ENCODE results near the gene BCKDHB. TPM values are rescaled to one million over a fixed set of nuclear protein-coding genes. Genes with fewer than 3 reads are reported as not detected.

The BCKDHB gene
- total and polyA plus RNA-seq, 2 experiments from 2014 or later, result 32.1 to 42.7 TPM

DNA sequence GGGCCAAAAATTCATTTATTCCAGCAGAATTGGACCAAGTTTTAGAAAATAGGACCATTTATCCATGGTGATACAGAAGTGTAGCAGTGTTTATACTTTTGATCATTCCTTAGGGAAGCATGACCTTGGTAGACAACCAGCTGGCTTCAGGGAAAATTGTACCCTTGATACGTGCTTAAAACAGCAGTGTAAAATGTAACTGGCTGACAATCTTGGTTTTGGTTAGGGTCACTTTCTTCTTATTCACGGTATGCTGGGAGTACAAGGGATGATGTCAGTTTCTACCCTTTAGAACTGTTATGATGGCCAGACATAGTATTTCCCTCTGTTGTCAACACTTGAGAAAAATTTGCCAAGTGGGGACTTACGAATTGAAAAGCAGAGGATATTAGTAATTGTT lies 157.1 kb downstream of the BCKDHB start (continued):
- TF ChIP-seq CTCF (conservative IDR thresholded peaks at IDR 0.05; ENCODE audit: low read depth in 2 of 2), result no peak
- no peak for TF ChIP-seq EZH2 (IDR thresholded peaks at IDR 0.05; ENCODE audit: low read depth, unreplicated experiment)
- TF ChIP-seq NANOG (IDR thresholded peaks at IDR 0.05; ENCODE audit: borderline replicate concordance), result no peak
- TF ChIP-seq POLR2AphosphoS5 (IDR thresholded peaks at IDR 0.05; ENCODE audit: low read depth), result no peak
- no peak for TF ChIP-seq ZNF114 (CRISPR knock-in tag; IDR thresholded peaks at IDR 0.05)

DNA sequence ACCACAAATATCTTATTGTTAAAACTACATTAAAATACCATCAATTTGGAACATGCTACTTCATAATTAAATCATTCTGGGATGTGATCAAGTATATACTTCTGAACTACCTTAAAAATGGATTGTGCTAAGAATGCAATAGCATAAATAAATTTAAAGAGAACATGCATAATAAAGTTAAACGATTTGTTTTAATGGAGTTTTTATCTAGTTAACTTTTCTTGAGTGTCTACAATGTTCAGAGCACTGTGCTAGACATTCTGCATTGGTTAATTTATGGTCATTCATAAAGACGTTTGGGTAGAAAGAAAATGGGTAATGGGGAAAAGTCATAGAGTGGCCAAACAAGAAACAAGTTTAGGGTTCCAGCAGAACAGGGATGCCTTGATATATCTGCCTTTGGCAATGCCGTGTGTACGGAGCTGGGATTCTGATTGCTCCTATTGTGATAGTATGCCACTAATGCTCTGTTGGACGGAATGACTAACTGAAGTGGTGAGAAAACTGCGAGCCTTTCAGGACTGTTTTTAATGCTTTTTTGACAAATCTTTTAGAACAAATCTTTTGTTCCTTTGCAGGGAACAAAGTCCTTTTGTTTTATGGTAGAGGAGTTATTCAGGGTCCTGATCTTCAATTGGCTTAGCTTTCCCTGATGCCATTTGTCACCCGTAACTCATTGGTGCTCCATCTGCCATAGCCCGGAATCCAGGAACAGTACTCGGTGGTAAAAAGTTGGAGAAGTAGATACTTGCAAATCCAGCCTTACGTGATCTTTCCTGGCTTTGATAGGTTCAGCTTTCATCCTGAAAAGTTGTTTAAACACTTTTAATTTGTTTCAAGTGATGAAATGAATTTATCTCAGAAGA lies 162.6 kb downstream of the BCKDHB start:
- Histone ChIP-seq H3K27me3 (ENCODE audit: insufficient read depth) (no peaks in the 10 kb centered on the region), H3K36me3 (ENCODE audit: insufficient read depth) (no peaks in the 10 kb centered on the region), H3K4me2 (no peak overlapping the region), H3K4me3 (no peak overlapping the region), H2AFZ (no peak overlapping the region), H3K79me2 (replicated peaks; ENCODE audit: insufficient read depth) (no peaks in the 10 kb centered on the region), H3K27ac (ENCODE audit: low read depth) (no peak overlapping the region), H3K9me2 (ENCODE audit: insufficient read depth) (no peaks in the 10 kb centered on the region), H3K4me1 (ENCODE audit: insufficient read depth) (no peaks in the 10 kb centered on the region), H3F3A (replicated peaks; ENCODE audit: low read depth) (no peaks in the 10 kb centered on the region), H4K20me1 (replicated peaks; ENCODE audit: insufficient read depth) (no peaks in the 10 kb centered on the region)
- Mint-ChIP-seq H3K27me3 (ENCODE audit: insufficient read depth, low read depth, poor library complexity) (no peaks in the 10 kb centered on the region), H3K4me3 (no peak overlapping the region), H3K4me1 (no peaks in the 10 kb centered on the region), H3K27ac (no peak overlapping the region), H3K36me3 (ENCODE audit: low read depth) (0 out of 3 replicates have a peak, but pooled peaks cover 2% of the 10 kb centered on the region), H3K9me3 (no peaks in the 10 kb centered on the region; the same call in 2 of the 3 replicates)
- ATAC-seq (no peak), DNase-seq (ENCODE audit: low spot score) (no peak)
- TF ChIP-seq EZH2 (IDR thresholded peaks at IDR 0.05; ENCODE audit: low read depth, unreplicated experiment), result no peak

DNA sequence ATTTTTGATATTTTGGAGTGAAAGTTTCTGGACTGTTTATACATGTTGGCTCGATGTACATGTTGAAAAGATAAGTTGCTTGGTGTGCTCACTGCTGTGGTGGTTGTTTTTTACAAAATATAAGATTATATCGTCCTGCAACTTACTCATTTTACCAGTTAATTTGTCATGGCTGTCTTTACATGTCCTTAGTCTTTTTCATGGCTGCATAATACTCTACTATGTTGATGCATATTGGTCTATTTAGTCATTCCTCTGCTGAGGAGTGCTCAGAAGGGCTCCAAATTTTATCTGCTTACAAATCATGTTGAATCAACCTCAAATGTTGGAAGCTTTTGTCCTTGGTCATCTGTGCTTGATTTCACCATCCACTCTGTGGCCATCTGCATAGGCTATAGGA lies 164.6 kb downstream of the BCKDHB start:
- H3F3A ChIP-seq (replicated peaks; ENCODE audit: low read depth), result no peaks in the 10 kb centered on the region
- no peak for ATAC-seq
- H4K20me1 ChIP-seq (replicated peaks; ENCODE audit: insufficient read depth), result no peaks in the 10 kb centered on the region
- H3K4me3 ChIP-seq, result no peak overlapping the region
- H3K27me3 ChIP-seq (ENCODE audit: insufficient read depth), result no peaks in the 10 kb centered on the region
- Mint-ChIP-seq H3K9me3 (no peaks in the 10 kb centered on the region; the same call in 2 of the 3 replicates), H3K4me1 (no peaks in the 10 kb centered on the region), H3K4me3 (no peak overlapping the region), H3K36me3 (ENCODE audit: low read depth) (0 out of 3 replicates have a peak, but pooled peaks cover 2% of the 10 kb centered on the region), H3K27me3 (ENCODE audit: insufficient read depth, low read depth, poor library complexity) (no peaks in the 10 kb centered on the region), H3K27ac (no peak overlapping the region)
- H3K79me2 ChIP-seq (replicated peaks; ENCODE audit: insufficient read depth), result no peaks in the 10 kb centered on the region
- TF ChIP-seq STAT1 (IDR thresholded peaks at IDR 0.05; ENCODE audit: unreplicated experiment), result no peak
- TF ChIP-seq NANOG (IDR thresholded peaks at IDR 0.05; ENCODE audit: borderline replicate concordance), result no peak
- no peak for TF ChIP-seq JUNB (IDR thresholded peaks at IDR 0.05; ENCODE audit: unreplicated experiment)
- no peak overlapping the region for H3K4me2 ChIP-seq
- no peaks in the 10 kb centered on the region for H3K36me3 ChIP-seq (ENCODE audit: insufficient read depth)
- H2AFZ ChIP-seq, result no peak overlapping the region
- no peaks in the 10 kb centered on the region for H3K9me2 ChIP-seq (ENCODE audit: insufficient read depth)
- no peak overlapping the region for H3K27ac ChIP-seq (ENCODE audit: low read depth)
- no peak for DNase-seq (ENCODE audit: low spot score)
- no peaks in the 10 kb centered on the region for H3K4me1 ChIP-seq (ENCODE audit: insufficient read depth)
